ENCODE results near the gene ZSCAN30. TPM values are rescaled to one million over a fixed set of nuclear protein-coding genes. Genes with fewer than 3 reads are reported as not detected.

The ZSCAN30 gene
- total and polyA plus RNA-seq, 2 of the 13 experiments (the other 11 are each of a cell fraction or from before 2014, with no cell fraction given): 7.4 to 7.7 TPM

DNA sequence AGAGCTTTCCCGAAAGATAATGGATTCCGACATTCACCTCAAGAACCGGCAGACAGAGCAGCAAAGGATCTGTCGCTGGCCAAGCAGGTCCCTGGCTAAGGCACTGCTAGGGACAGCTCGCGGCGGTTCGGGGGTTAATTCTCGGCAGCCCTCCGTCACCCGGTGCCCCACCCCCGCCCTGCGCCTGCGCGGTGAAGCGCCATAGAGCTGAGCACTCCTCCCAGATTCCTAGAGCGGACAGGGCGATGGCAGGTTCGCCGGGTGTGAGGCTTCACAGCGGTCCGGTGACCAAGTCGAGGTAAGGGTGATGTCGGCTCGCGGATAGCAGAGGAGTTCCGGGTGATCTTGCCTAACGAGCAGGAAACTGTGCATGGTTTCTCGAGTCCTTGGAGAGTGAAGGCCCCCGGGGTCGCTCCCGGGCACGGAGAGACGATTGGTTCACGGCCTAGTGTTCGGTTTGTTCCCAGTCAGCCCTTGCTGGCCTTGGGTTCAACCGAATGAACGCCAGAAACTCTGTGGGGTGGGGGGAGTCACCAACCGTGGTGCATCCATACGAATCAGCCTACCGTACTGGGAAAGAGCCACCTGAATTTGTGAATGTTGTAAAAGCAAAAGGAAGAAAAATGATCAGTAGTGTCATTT is at the start of gene ZSCAN30 (continued):
- TF ChIP-seq GABPA (IDR thresholded peaks at IDR 0.05; ENCODE audit: low read depth, low read length) (peak; percentile 37; the same call in 1 of the 2 replicates), GABPA (CRISPR knock-in tag; IDR thresholded peaks at IDR 0.05; ENCODE audit: low read depth) (peak; percentile 79), ZBTB8A (CRISPR knock-in tag; IDR thresholded peaks at IDR 0.05; ENCODE audit: borderline replicate concordance, low read depth) (no peak), DBP (CRISPR knock-in tag; IDR thresholded peaks at IDR 0.05; ENCODE audit: not compliant biosample characterization) (no peak), ZNF597 (CRISPR knock-in tag; IDR thresholded peaks at IDR 0.05) (no peak), CTCF (CRISPR knock-in tag; IDR thresholded peaks at IDR 0.05) (no peak; the same call in 1 of the 2 replicates), ZNF441 (CRISPR knock-in tag; IDR thresholded peaks at IDR 0.05; ENCODE audit: borderline replicate concordance) (peak; percentile 92), AGO2 (optimal IDR thresholded peaks at IDR 0.05; ENCODE audit: low read depth, low read length) (no peak), ZNF260 (CRISPR knock-in tag; IDR thresholded peaks at IDR 0.05; ENCODE audit: borderline replicate concordance, low read depth) (no peak), ZBTB42 (CRISPR knock-in tag; IDR thresholded peaks at IDR 0.05) (no peak), ZNF30 (CRISPR knock-in tag; IDR thresholded peaks at IDR 0.05) (peak; percentile 92), ZNF34 (CRISPR knock-in tag; IDR thresholded peaks at IDR 0.05; ENCODE audit: borderline replicate concordance) (peak; percentile 67; the same call in 1 of the 2 replicates), MXD4 (CRISPR knock-in tag; IDR thresholded peaks at IDR 0.05) (peak; percentile 43; the same call in 1 of the 2 replicates), ESRRA (CRISPR knock-in tag; IDR thresholded peaks at IDR 0.05; ENCODE audit: low read depth) (no peak; the same call in 1 of the 2 replicates), GABPB1 (CRISPR knock-in tag; IDR thresholded peaks at IDR 0.05) (peak; percentile 88), ZMYM4 (CRISPR knock-in tag; IDR thresholded peaks at IDR 0.05) (peak; percentile 97), ARID2 (CRISPR knock-in tag; IDR thresholded peaks at IDR 0.05; ENCODE audit: borderline replicate concordance) (peak; percentile 84), MLX (CRISPR knock-in tag; IDR thresholded peaks at IDR 0.05) (0 out of 2 replicates have a peak, but pooled peaks have one; percentile 65), E2F1 (CRISPR knock-in tag; IDR thresholded peaks at IDR 0.05) (no peak)
- TF ChIP-seq, protein P1, sequence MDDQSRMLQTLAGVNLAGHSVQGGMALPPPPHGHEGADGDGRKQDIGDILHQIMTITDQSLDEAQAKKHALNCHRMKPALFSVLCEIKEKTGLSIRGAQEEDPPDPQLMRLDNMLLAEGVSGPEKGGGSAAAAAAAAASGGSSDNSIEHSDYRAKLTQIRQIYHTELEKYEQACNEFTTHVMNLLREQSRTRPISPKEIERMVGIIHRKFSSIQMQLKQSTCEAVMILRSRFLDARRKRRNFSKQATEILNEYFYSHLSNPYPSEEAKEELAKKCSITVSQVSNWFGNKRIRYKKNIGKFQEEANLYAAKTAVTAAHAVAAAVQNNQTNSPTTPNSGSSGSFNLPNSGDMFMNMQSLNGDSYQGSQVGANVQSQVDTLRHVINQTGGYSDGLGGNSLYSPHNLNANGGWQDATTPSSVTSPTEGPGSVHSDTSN (CRISPR knock-in tag; IDR thresholded peaks at IDR 0.05; ENCODE audit: borderline replicate concordance): no peak

Measured in HepG2 (cell line).